NCI-H345 treated with DMSO at 0.1 percent for 48 hours (cell line): ENCODE measurements around the gene ANAPC15.

Experiments used
- DNase-seq: peaks from one replicate; lab custom pipeline; 2025; ENCODE audit not compliant: unreplicated experiment; lab: John Stamatoyannopoulos, UW

The ANAPC15 gene

DNA sequence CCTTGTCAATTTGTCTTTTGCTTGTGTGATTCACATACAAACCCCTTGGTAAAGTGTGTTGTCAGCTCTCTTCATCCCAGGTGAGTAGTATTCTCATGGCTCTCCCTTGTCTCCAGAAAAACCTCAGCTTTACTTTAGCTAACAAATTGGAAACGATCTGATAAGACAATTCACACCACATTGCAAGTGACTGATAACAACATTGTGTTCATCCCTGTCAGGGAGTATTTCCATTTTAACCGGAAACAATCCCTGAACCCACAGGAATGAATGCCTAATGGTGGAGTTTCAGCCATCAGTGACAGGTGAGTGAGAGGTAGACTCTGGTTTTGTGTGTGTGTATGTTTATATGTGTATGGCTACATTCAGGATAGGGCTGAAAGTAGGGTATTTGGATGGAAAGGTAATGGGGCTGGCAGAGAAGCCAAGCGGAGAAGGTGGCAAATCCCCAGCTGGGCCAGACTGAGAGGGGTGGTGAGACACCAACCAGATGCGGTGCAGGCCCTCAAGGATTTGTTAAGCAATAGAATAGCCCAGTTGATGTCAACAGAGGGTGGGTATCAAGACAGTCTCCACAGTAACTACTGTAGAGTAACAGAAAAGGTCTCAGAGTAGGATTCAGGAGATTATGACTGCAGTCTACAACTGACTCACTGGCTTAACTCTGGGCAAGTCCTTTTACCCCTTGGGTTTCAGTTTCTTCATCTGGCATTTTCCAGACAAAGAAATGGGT, 24.3 kb downstream of the ANAPC15 start:
- DNase-seq, result no peak

- peak; percentile 92 for DNase-seq
These were observed 26.7 kb downstream of the ANAPC15 start for GRCh38 chr11:72085621-72086351.

DNA sequence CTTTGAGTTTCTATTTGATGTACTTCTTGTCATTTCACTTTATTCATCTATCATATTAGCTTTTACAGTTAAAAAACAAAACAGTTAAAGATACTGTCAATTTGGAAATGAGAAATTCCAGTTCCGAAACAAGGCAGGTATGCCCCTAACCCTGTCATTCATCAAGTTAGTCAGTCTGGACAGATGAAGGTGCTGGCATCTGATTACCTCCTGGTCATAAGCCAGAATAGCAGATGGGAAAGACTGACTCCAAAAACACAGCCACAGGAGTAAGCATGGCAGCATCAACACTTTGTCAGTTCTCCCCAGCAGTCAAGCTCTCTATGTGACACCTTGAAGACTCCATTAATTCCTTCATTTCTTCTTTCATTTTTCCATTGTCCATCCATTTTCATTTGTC, 27.5 kb downstream of the ANAPC15 start:
- DNase-seq, result no peak

- no peak for DNase-seq
These were observed 28.4 kb downstream of the ANAPC15 start for GRCh38 chr11:72084076-72084475.

- DNase-seq, result no peak
These were observed 29.1 kb downstream of the ANAPC15 start for GRCh38 chr11:72083414-72083813.

DNA sequence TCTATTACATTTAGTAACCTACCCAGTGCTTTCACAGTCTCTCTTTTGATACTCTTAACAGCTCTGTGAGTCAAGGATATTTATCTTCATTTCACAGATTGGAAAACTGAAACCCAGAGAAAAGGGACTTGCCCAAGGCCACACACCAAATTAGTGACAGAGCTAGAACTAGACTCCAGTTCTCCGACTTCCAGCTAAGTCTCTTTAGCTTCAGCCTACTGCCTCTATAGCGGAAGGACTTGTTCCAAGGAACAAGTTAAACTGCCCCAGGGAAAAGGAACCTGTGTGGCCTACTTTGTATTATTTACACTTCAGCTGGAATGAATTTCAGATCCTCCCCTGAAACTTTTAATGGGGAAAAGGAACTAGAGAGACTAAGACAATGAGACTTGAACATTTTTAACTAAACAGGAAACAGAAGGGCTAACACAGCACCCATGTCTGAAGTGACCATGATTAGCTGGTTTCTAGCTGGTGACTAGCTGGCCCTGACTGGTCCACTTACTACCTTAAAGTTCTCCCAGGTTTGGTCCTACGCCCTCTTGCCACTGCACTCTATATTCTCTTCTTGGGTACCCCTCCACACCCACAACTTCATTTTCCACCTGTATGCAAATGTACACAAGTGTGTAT, 30.6 kb downstream of the ANAPC15 start:
- no peak for DNase-seq

GRCh38 chr11:72081184-72081644, 31.3 kb downstream of the ANAPC15 start:
- DNase-seq, result no peak

- DNase-seq, result peak; percentile 99
These were observed 31.9 kb downstream of the ANAPC15 start, which contains the start of the genes LRRC51 and NUMA1 for GRCh38 chr11:72080326-72081183. Gene LRRC51 (plus strand): TSS chr11:72080850. CDS start chr11:72089084, 8,234 bp downstream. Gene NUMA1 (minus strand): TSS chr11:72080542. CDS start chr11:72035943, 44,599 bp downstream.

GRCh38 chr11:72079819-72080325, 32.6 kb downstream of the ANAPC15 start:
- DNase-seq, result peak; percentile 36

DNA sequence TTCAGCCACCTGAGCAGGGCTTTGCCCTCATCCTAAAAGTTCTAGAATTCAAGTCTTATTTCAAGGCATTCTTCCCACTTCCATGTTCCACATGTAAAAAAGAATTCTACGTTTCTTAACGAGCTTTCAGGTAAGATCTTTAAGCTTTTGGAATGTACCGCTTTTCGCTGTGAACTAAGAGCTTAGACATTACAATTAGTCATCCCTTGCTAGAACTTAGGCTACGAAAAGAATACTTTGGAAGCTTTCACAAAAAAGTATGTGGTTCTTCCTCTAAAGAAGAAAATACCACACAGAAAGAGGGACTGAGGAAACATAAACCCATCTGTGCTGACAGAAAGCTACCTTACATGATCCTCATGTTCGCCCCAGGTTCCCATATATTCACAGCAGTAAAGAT, 34.0 kb downstream of the ANAPC15 start:
- no peak for DNase-seq

DNA sequence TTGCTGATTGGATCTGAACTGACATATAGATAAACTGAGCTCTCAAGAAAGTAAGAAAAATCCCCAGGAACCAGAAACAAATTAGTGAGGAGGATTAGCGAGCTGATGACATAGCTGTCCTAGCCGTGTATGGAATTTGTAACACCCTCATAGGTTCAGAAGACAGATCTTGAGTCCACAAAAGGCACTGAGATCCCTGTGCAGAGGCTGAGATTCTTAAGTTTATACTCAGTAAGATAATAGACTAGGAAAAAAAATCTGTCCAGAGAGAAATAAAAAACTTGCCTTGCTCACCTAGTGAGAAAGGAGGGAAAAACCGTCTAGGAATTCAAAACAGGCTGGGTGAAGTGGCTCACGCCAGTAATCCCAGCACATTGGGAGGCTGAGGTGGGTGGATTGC, 36.7 kb downstream of the ANAPC15 start:
- DNase-seq, result no peak

DNA sequence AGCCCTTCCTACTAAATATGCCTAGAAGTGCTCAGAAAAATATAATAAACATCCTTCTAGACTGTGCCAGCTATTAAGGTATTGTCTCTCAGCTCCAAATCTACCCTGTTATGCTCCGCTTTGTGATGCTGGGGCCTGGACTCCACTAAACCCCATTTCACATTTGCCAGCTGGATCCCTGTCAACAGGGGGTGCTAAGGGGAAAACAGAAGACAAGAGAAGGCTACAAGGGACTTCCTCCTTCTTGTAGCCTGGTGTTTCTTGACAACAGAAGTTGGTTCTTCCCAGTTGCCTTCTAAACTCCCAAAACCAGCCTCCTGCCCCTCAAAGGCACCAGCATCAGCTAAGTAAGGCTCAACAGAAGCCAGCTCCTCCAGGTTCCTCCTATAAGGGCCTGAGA, 37.4 kb downstream of the ANAPC15 start:
- no peak for DNase-seq

DNA sequence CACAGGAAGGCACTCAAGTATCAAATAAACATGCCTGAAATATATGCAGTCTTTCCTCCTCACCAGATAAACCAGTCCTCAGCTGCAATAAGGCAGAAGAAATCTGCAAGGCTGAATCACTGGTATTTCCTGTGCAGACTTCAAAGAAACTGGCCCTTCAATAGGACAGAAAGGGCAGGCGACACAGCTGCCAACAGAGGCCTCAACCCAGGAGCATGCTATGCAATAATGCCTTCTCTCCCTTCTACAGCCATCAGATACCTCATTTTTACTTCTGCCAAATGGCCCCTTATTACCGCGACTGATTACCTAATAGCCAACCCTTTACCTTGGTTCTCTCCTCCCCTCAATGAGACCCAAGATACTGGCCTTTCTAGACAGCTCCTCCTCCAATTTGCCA, 40.1 kb downstream of the ANAPC15 start:
- no peak for DNase-seq

DNA sequence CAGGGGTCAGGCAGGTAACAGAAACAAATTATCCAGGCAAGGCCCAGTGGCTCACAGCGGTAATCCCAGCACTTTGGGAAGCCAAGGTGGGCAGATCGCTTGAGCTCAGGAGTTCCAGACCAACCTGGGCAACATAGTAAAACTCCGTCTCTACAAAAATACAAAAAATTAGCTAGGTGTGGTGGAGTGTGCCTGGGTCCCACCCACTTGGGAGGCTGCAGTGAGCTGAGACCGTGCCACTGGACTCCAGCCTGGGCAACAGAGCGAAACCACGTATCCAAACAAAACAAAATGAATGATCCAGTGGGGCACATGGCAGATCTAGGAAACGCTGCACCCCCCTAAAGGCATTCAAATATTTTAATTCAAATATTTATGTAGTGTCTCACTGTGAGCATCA, 42.0 kb downstream of the ANAPC15 start:
- DNase-seq, result no peak

- no peak for DNase-seq
These were observed 42.7 kb downstream of the ANAPC15 start for GRCh38 chr11:72069787-72070251.

GRCh38 chr11:72069200-72069599, 43.3 kb downstream of the ANAPC15 start:
- DNase-seq, result no peak

DNA sequence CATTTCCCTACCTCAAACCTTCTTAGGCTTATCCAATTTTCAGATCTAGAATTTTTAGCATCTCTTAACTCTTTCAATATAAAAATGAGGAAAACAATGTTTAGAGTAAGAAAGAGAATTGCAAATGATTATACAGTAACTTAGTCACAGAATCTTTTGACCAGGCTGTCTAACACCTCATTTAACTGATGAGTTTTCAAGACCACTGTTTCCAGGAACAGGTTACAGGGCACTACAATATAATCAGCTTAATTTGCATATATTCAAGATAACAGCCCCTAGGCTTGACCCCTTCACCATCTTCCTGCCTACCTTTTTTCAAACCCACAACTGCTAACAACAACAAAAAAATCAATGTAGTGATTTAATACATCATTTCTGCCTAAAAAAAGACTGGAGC, 44.8 kb downstream of the ANAPC15 start:
- no peak for DNase-seq

DNA sequence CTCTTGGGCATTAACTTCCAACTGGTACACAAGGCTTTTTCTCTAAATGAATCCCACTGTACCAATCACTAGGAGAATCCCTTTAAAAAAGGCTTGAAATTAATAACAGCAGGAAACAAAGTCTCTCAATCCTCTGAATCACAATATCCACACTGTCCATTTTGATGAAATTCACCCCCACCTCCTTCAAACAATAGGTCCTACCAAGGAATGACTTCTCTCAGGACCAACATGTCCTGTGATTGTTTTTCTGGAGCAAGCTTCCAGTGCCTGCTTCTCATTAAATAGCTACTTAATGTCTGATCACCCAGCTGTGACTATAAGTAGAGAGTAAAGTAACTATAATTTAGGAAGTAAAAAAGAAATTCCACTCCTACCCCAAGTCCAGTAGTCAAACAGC, 45.2 kb downstream of the ANAPC15 start:
- DNase-seq, result no peak

- no peak for DNase-seq
These were observed 45.6 kb downstream of the ANAPC15 start for GRCh38 chr11:72066855-72067254.

DNA sequence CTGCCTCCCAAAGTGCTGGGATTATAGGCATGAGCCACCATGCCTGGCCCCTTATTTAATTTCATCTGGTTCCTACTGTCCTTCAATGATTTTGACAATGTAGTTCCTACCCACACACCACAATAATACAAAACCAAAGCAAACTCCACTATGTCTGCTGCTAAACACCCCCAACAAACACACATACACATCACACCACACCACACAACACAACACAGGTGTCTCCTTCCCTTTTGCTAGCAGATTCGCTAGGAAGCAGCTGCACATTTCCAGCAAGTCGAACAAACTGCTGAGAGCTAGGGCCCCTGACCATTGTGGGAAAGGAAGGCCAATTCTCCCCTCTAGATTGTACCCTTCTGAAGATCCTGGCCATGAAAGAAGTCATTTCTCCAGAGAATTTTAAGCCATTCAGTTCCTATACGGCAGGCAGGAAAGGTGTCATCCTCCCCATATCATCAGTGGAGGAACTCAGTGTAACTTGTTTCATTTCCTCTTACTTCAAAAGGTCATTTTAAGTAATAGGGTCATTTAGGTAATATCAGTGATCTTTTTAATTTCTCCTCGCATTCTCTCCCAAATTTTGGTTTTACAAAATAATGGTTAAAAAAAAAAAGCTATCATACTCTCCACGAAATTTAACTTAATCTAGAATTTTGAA, 50.6 kb downstream of the ANAPC15 start:
- no peak for DNase-seq
